Activated CD8-positive, alpha-beta memory T cell treated with anti-CD3 and anti-CD28 coated beads, Interleukin-2, amount 50 U/mL, for 24 hours (primary cell): Measurements from ENCODE around the gene PPP6C.
"Not testable (repeated sequence)": the region's sequence is repeated elsewhere in the genome, so short reads cannot be mapped to it uniquely, and the experiment has no call there.

Experiments used
- DNase-seq: peaks from one replicate; pipeline ENCODE4 v3.0.0-alpha.2; 2020; ENCODE audit errors: extremely low read depth

Gene PPP6C

DNA sequence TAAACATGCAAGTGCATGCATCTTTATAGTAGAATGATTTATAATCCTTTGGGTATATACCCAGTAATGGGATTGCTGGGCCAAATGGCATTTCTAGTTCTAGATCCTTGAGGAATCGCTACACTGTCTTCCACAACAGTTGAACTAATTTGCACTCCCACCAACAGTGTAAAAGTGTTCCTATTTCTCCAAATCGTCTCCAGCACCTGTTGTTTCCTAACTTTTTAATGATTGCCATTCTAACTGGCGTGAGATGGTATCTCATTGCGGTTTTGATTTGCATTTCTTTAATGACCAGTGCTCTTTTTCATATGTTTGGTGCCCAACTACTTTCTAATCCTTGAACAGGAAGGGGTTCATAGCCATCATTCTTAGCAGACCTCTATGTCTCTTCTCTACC lies 7.8 kb downstream of the PPP6C start:
- DNase-seq = not testable (repeated sequence)

GRCh38 chr9:125180876-125181275 lies 8.7 kb downstream of the PPP6C start:
- DNase-seq = no peak

- DNase-seq = not testable (repeated sequence)
Measured at GRCh38 chr9:125179776-125180175, 9.8 kb downstream of the PPP6C start.

DNA sequence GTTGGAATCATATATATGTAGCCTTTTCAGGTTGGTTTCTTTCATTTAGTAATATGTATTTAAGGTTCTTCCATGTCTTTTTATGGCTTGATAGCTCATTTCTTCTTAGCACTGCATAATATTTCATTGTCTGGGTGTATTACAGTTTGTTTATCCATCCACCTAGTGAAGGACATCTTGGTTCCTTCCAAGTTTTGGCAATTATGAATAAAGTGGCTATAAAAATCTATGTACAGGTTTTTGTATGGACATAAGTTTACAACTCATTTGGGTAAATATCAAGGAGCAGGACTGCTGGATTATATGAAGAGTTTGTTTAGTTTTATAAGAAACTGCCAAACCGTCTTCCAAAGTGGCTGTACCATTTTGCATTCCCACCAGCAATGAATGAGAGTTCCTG lies 11.7 kb downstream of the PPP6C start:
- no peak for DNase-seq

- DNase-seq = no peak
Measured at GRCh38 chr9:125176636-125177035, 13.0 kb downstream of the PPP6C start.

DNA sequence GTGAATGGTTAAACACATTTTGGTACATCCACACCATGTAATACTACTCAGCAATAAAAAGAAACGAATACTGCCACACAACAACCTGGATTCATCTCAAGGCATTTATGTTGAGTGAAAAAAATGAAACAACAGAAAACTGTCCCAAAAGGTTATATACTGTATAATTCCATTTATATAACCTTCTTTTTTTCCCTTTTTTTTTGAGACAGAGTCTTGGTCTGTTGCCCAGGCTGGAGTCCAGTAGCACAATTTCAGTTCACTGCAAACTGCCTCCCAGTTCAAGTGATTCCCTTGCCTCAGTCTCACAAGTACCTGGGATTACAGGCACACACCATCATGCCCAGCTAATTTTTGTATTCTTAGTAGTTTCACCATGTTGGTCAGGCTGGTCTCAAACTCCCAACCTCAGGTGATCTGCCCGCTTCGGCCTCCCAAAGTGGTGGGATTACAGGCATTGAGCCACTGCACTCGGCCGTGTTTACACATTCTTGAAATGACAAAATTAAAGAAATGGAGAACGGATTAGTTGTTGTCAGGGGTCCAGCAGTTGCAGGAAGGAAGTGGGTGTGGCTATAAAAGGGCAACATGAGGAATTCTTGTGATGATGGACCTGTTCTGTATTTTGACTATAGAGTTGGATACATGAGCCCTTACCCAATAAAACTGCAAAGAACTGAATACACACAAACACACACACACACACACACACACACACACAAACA lies 17.4 kb downstream of the PPP6C start:
- no peak for DNase-seq

DNA sequence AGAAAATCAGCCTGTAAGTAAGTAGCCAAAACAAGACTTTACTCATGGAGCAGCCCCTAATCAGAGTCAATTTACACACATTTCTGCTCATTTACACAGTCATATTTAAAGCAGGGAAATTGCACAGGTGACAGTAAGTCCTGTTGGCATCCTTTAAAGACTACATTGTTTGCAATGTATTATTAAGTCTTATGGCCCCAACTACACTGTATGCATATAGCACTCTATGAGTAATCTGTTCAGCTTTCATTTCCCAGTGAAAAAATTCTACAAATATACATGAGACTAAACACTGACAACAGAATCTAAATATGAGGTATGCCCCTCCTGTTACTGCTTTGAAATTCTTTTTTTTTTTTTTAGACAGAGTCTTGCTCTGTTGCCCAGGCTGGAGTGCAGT lies 19.7 kb downstream of the PPP6C start:
- DNase-seq = no peak

- no peak for DNase-seq
Measured at GRCh38 chr9:125166762-125167161, 22.8 kb downstream of the PPP6C start.

DNA sequence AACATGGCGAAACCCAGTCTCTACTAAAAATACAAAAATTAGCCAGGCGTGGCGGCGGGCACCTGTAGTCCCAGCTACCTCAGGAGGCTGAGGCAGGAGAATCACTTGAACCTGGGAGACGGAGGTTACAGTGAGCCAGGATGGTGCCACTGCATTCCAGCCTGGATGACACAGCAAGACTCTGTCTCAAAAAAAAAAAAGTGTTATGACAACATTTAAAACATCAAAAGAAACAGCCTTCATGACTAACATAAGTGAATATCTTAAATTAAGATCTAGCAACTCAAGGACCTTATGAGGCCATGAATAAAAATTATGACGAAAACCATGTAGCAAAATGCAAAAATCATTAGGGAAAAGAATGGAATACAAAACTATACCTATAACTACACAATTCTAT lies 26.7 kb downstream of the PPP6C start:
- not testable (repeated sequence) for DNase-seq

DNA sequence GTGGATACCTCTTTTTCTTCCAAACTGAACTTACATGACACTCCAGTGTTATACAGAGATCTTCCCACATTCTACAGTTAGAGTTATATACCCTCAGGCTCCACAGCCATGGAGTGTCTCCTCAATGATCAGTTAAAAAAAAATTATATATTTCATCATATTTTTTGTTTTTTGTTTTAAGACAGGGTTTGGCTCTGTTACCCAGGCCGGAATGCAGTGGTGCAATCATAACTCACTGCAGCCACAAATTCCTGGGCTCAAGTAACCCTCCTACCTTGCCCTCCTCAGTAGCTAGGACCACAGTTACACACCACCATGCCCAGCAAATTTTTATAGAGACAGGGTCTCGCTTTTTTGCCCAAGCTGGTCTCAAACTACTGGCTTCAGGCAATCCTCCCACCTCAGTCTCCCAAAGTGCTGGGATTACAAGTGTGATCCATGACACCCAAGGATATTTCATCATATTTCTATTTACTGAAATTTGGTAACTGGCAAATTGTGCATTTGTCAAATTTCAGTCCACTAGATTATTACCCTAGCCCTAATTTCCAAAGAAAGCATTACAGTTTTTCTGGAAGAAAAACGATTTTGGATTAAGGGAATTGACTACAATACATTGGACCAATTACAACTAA lies 28.2 kb downstream of the PPP6C start:
- DNase-seq = no peak

- no peak for DNase-seq
Measured at GRCh38 chr9:125160750-125161149, 28.9 kb downstream of the PPP6C start.

DNA sequence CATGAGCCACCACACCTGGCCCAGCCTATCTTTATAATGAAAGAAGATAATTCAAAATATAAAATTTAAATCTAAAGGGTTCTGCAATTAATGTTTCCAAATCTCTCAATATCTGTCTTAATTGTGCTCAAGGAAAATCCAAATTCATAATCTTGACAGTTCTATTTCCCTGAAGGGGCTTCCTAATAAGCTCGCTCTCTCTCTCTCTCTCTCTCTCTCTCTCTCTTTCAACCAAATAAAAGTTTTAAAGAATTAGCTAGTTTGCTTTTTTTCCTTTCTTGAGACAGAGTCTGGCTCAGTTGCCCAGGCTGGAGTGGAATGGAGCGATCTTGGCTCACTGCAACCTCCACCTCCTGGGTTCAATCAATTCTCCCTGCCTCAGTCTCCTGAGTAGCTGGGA lies 33.1 kb downstream of the PPP6C start:
- no peak for DNase-seq

GRCh38 chr9:125153712-125154367 lies 35.8 kb downstream of the PPP6C start:
- DNase-seq = no peak

GRCh38 chr9:125151730-125152129 lies 37.9 kb downstream of the PPP6C start:
- no peak for DNase-seq

DNA sequence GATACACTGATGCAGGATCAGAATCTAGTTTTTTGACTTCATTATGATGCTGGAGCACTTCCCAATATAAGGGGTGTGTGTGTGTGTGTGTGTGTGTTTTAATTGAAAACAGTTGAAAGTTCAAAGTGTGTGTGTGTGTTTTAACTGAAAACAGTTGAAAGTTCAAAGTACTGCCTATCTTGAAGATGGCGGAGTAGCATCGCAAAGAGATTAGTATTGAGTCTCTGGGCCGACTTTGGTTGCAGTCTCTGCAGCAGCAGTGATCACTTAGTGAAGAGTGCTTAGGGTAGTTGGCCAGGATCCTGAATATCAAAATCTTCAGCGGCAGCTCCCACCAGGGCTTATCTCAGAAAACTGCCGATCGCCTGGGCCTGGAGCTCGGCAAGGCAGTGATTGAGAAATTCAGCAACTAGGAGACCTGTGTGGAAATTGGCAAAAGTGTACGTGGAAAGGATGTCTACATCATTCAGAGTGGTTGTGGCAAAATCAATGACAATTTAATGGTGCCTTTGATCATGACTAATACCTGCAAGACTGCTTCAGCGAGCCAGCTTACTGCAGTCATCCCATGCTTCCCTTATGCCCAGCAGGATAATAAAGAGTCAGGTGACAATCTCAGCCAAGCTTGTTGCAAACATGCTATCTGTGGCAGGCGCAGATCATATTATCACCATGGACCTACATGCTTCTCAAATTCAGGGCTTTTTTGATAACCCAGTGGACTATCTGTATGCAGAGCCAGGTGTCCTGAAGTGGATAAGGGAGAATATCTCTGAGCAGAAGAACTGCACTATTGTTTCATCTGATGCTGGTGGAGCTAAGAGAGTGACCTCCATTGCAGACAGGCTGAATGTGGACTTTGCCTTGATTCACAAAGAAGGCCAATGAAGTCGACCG lies 39.0 kb downstream of the PPP6C start:
- no peak for DNase-seq

DNA sequence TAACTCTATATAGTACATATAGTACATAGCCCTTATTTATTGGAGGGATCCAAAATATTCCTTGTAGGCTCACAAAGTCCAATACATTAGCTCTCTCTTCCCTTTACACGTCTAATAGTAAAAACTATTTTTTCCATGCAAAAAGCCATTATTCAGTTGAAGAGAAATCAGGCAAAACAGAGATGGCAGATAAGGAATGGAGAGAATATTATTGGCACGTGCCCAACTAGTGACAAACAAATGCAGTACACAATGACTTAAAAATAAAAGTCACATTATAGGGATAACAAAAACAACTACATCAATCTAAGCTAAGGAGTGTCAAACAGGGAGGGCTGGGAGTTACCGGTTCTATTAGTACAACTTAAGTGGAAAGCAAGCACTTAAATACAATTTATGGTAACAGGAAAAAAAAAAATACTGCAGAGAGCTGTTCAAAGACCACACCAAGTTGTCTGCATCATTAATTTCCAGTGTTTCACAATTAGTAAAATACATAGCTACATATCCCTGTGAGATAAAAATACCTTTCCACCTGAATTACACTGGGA lies 42.1 kb downstream of the PPP6C start:
- DNase-seq = no peak

DNA sequence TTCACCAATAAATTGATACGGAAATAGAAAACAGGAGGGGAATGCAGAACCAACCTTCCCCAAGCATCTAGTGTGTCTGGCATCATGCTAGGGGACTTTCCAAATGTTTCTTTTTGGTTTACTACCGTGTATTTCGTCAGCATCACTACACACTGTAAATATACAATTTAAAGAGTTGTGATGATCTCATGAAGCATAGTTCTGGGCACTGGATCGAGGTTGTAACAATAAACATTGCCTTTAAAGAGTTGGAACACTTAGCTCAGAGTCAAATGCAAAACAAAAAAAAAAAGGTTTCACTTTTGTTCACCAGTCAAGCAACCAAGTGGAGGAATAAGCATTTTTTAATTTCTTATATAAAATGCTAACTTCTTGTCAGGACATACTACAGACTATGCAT lies 43.4 kb downstream of the PPP6C start:
- DNase-seq = no peak

DNA sequence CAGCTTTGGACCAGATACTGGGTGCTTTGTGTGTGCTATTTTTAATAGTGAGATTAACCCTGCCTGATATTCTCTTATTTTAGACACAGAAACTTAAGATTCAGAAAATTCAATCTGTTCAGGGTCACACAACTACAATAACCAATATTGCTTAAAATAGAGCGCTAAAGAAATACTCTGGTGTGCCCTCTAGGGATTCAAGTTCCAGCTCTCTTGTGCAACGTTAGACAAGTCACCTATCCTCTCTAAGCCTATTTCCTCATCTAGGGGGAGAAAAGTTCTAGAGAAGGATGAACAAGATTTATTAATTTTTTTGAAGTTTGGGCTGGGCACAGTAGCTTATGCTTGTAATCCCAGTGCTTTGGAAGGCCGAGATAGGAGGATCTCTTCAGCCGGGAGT lies 44.2 kb downstream of the PPP6C start:
- DNase-seq = no peak

DNA sequence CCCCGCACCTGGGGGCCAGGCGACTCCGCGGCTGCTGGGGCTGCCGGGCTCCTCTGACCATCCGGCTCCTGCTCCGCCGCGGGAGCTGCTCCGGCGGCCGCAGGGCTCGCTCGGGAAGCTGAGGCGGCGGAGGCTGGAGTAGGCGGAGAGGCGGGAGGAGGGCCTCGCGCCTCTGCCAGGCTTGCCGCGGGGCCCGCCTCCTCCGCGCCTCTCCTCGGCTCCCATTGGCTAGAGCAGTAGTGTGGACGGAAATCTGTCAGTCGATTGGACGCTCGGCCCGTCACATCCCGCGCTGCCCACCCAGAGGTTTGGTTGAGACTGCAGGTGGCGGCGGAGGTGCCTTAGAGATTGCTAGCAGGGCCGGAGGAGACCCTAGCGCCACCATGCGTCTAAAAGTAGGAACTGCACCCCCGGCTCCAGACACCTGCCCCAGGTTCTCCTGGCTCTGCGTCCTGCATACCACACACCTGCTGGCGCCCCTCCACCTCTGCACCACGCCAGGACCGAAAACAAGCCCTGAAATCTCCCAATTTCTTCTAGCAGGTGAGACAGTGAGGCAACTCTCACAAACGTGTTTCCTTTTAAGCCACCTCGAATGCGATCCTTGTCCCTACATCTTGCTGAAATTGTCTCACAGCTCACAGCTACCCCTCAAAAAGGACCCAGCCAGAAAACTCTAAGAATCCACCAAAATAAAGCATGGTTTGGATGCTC lies 46.1 kb downstream of the PPP6C start, which contains the start of gene SCAI:
TSS of gene SCAI (minus strand) at position 152 of the 714 bp plus-strand sequence. CDS start at position 61, 91 bp downstream.
- peak; percentile 94 for DNase-seq

GRCh38 chr9:125142560-125143376 lies 46.8 kb downstream of the PPP6C start:
- DNase-seq = no peak
